MM.1S (cell line): ENCODE results near the gene TFCP2L1.

ENCODE experiments used
- DNase-seq: peaks from one replicate; pipeline ENCODE4 v3.0.0-alpha.2; 2015
- H2AFZ ChIP-seq: fragments of 300-600 bp; sonication (generic); 2 replicates; pipeline ENCODE4 v1.6.0; 2016; ENCODE audit warnings: antibody characterized with exemption, low read length
- H3F3A ChIP-seq: fragments of 300-600 bp; sonication (generic); 2 replicates; pipeline ENCODE4 v1.6.1; 2016; ENCODE audit warnings: mild to moderate bottlenecking, antibody characterized with exemption, low read length, moderate library complexity, mixed read lengths; ENCODE audit not compliant: insufficient read depth
- H3K27ac ChIP-seq: fragments of 300-600 bp; sonication (generic); 2 replicates; pipeline ENCODE4 v1.5.1; 2016; ENCODE audit warnings: mild to moderate bottlenecking, low read length
- H3K27me3 ChIP-seq: fragments of 300-600 bp; sonication (generic); replicated peaks from 2 replicates; pipeline ENCODE4 v1.6.0; 2016; ENCODE audit warnings: low read length; ENCODE audit not compliant: insufficient read depth
- H3K36me3 ChIP-seq: fragments of 300-600 bp; sonication (generic); replicated peaks from 2 replicates; pipeline ENCODE4 v1.6.1; 2016; ENCODE audit warnings: mild to moderate bottlenecking, low read length, mixed read lengths; ENCODE audit not compliant: insufficient read depth
- H3K4me1 ChIP-seq: fragments of 300-600 bp; sonication (generic); 2 replicates; pipeline ENCODE4 v1.6.1; 2016; ENCODE audit warnings: low read length, mixed read lengths
- H3K4me2 ChIP-seq: fragments of 300-600 bp; sonication (generic); 2 replicates; pipeline ENCODE4 v1.6.0; 2016; ENCODE audit warnings: low read depth, low read length
- H3K4me3 ChIP-seq: fragments of 300-600 bp; sonication (generic); 2 replicates; pipeline ENCODE4 v1.5.1; 2016; ENCODE audit warnings: low read length, mixed read lengths
- H3K79me2 ChIP-seq: fragments of 300-600 bp; sonication (generic); 2 replicates; pipeline ENCODE4 v1.6.1; 2016; ENCODE audit warnings: mixed run types, low read length, mixed read lengths
- H3K9ac ChIP-seq: fragments of 300-600 bp; sonication (generic); 2 replicates; pipeline ENCODE4 v1.6.1; 2016; ENCODE audit warnings: low read length, mixed read lengths
- H3K9me2 ChIP-seq: fragments of 300-600 bp; sonication (generic); replicated peaks from 2 replicates; pipeline ENCODE4 v1.6.1; 2016; ENCODE audit warnings: mild to moderate bottlenecking, low read length, mixed read lengths; ENCODE audit not compliant: insufficient read depth
- H3K9me3 ChIP-seq: fragments of 300-600 bp; sonication (generic); replicated peaks from 2 replicates; pipeline ENCODE4 v1.6.1; 2016; ENCODE audit warnings: mild to moderate bottlenecking, low read length, mixed read lengths; ENCODE audit not compliant: insufficient read depth
- H4K20me1 ChIP-seq: fragments of 300-600 bp; sonication (generic); 2 replicates; pipeline ENCODE4 v1.6.1; 2016; ENCODE audit warnings: mild to moderate bottlenecking, low read length, moderate library complexity, mixed read lengths; ENCODE audit not compliant: insufficient read depth
- EZH2 ChIP-seq: fragments of 300-600 bp; sonication (generic); optimal IDR thresholded peaks from 2 replicates; pipeline ENCODE3; 2017; ENCODE audit warnings: low read depth, mild to moderate bottlenecking, antibody characterized with exemption, low read length, mixed read lengths
- EZH2phosphoT487 ChIP-seq: fragments of 300-600 bp; sonication (generic); IDR thresholded peaks from 2 replicates; pipeline ENCODE4 v1.6.1; 2018; ENCODE audit warnings: antibody characterized with exemption, low read length
- TF ChIP-seq, protein P1 (sequence below): fragments of 300-600 bp; sonication (generic); IDR thresholded peaks from 2 replicates; pipeline ENCODE4 v1.5.1; 2016; ENCODE audit warnings: antibody characterized with exemption, low read length, mixed read lengths

Gene TFCP2L1

DNA sequence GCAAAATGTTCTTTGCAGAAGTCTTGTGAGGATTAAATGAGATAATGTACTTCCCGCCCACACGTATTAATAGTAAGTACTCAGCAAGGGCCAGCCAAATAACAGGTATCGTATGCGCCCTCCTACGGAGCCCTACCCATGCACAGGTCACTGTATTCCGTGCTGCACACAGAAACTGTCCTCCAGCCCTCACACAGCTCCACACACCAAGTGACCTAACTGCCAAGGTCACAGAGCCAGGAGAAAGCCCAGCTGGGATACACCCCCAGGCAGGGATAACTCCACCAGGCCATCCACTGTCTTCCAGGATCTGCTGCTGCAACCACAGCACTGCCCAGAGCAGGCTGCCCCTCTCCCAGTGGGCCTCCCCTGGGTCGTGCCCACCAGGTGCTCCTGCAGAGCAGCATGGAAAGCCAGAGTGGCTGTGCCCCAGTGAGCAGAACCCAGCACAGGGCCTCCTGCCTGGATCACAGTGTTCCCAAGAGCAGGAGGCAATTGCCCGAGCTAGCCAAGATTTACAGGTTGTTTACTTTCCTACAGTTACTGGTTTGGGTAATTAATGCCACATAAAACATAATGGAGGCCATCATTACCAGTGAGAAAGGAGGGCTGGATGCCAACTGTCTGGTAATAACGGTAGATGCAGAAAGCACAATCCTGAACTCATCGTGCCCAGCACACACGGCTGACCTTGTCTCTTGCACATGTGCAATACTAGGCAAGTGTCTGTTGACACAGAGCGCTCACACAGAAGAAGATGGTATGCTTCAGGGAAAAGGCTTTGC, 24.4 kb downstream of the TFCP2L1 start:
- H3K9me3 ChIP-seq: no peaks in the 10 kb centered on the region
- DNase-seq: no peak
- no peaks in the 10 kb centered on the region for H3F3A ChIP-seq
- no peak overlapping the region for H3K27ac ChIP-seq
- H2AFZ ChIP-seq: no peak overlapping the region
- H3K36me3 ChIP-seq: no peaks in the 10 kb centered on the region
- H3K4me1 ChIP-seq: no peaks in the 10 kb centered on the region
- H3K79me2 ChIP-seq: no peaks in the 10 kb centered on the region
- H3K4me2 ChIP-seq: no peak overlapping the region
- H3K9me2 ChIP-seq: no peaks in the 10 kb centered on the region
- H3K27me3 ChIP-seq: no peaks in the 10 kb centered on the region
- no peak for TF ChIP-seq EZH2phosphoT487
- TF ChIP-seq, protein P1, sequence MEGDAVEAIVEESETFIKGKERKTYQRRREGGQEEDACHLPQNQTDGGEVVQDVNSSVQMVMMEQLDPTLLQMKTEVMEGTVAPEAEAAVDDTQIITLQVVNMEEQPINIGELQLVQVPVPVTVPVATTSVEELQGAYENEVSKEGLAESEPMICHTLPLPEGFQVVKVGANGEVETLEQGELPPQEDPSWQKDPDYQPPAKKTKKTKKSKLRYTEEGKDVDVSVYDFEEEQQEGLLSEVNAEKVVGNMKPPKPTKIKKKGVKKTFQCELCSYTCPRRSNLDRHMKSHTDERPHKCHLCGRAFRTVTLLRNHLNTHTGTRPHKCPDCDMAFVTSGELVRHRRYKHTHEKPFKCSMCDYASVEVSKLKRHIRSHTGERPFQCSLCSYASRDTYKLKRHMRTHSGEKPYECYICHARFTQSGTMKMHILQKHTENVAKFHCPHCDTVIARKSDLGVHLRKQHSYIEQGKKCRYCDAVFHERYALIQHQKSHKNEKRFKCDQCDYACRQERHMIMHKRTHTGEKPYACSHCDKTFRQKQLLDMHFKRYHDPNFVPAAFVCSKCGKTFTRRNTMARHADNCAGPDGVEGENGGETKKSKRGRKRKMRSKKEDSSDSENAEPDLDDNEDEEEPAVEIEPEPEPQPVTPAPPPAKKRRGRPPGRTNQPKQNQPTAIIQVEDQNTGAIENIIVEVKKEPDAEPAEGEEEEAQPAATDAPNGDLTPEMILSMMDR: no peak
- no peak for TF ChIP-seq EZH2
- H3K4me3 ChIP-seq: no peak overlapping the region
- H3K9ac ChIP-seq: no peak overlapping the region
- no peaks in the 10 kb centered on the region for H4K20me1 ChIP-seq

DNA sequence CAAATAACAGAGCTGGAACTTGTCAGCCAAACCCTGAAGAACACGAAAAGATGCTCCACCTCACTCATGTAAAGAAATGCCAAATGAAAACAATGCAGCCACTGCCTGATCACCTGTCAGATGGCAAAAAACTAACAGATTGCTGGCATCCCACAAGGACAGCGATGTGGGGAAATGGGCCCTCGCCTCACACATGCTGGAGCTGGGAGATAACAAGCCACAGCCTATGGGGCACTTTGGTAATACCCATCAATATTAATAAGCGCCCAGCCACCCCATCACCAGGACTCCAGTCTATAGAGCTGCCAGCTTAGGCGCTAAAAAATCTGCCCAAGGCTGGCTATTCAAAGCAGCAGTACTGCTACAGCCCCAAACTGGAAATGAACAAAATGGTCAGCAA, 27.0 kb downstream of the TFCP2L1 start:
- H3K79me2 ChIP-seq: no peaks in the 10 kb centered on the region
- H3K9me2 ChIP-seq: no peaks in the 10 kb centered on the region
- H3K4me1 ChIP-seq: no peaks in the 10 kb centered on the region
- no peaks in the 10 kb centered on the region for H3K9me3 ChIP-seq
- no peak overlapping the region for H2AFZ ChIP-seq
- H3K9ac ChIP-seq: no peak overlapping the region
- TF ChIP-seq EZH2 (no peak), EZH2phosphoT487 (no peak)
- TF ChIP-seq, protein P1: no peak
- no peaks in the 10 kb centered on the region for H3F3A ChIP-seq
- H4K20me1 ChIP-seq: no peaks in the 10 kb centered on the region
- H3K4me2 ChIP-seq: no peak overlapping the region
- no peak overlapping the region for H3K4me3 ChIP-seq
- H3K27me3 ChIP-seq: no peaks in the 10 kb centered on the region
- H3K36me3 ChIP-seq: no peaks in the 10 kb centered on the region
- no peak overlapping the region for H3K27ac ChIP-seq
- DNase-seq: no peak

DNA sequence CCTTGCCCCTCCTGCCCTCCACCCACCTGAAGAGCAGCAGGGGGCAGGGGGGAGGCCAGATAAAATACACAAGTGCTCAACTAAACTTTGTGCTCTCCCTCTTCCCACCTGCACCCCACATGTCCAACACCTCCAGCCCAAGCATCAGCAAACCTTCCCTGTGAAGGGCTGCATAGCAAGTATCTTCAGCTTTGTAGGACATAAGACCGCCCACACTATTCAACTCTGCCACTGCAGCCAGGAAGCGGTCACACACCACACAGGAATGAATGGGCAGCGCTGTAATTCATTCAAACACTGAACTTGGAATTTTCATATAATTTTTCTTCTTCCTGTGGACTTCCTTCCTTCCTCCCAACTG, 27.5 kb downstream of the TFCP2L1 start:
- Histone ChIP-seq H3K9ac (no peak overlapping the region), H3F3A (no peaks in the 10 kb centered on the region), H3K9me3 (no peaks in the 10 kb centered on the region), H3K9me2 (no peaks in the 10 kb centered on the region), H3K79me2 (no peaks in the 10 kb centered on the region), H3K4me3 (no peak overlapping the region), H3K4me2 (no peak overlapping the region), H3K27me3 (no peaks in the 10 kb centered on the region), H3K27ac (no peak overlapping the region), H3K36me3 (no peaks in the 10 kb centered on the region), H3K4me1 (no peaks in the 10 kb centered on the region), H2AFZ (no peak overlapping the region), H4K20me1 (no peaks in the 10 kb centered on the region)
- TF ChIP-seq EZH2phosphoT487 (no peak), EZH2 (no peak)
- TF ChIP-seq, protein P1: no peak
- DNase-seq: no peak
